CD14-positive monocyte (primary cell): ENCODE measurements around the gene PLA2G10. TPM values are rescaled to one million over a fixed set of nuclear protein-coding genes. Genes with fewer than 3 reads are reported as not detected.
A peak's percentile ranks its signal among the peaks of the same experiment; 100 is the strongest.
"Not testable (repeated sequence)": the region's sequence is repeated elsewhere in the genome, so short reads cannot be mapped to it uniquely, and the experiment has no call there.

Experiments
- DNase-seq, 3 donors: peaks; one replicate each; pipeline ENCODE4 v3.0.0-alpha.2; 2011 to 2022
- H2AFZ ChIP-seq: 2 replicates; pipeline ENCODE4 v1.6.0; 2012; ENCODE audit warnings: mild to moderate bottlenecking, low read depth, low read length, inconsistent platforms; ENCODE audit not compliant: insufficient read depth, poor library complexity, severe bottlenecking
- H3K27ac ChIP-seq, 2 donors: 1 replicate in 1 of 2; 2 replicates in 1 of 2; pipeline ENCODE4 v1.5.1; 2012 to 2013; ENCODE audit warnings: low read length in 2 of 2, control low read depth in 1 of 2, inconsistent platforms in 1 of 2, low read depth in 1 of 2, mild to moderate bottlenecking in 1 of 2
- H3K27me3 ChIP-seq, 2 donors: one replicate each; pipeline versions ENCODE4 v1.6.0 to v1.6.1; 2011 to 2013; ENCODE audit warnings: low read length in 2 of 2; ENCODE audit not compliant: control insufficient read depth in 2 of 2, insufficient read depth in 2 of 2
- H3K36me3 ChIP-seq, 2 donors: replicated peaks in 1 of 2; 1 replicate in 1 of 2; 2 replicates in 1 of 2; pipeline versions ENCODE4 v1.5.1 to v1.6.1; 2012 to 2013; ENCODE audit warnings: low read length in 2 of 2, control low read depth in 1 of 2, inconsistent platforms in 1 of 2, mild to moderate bottlenecking in 1 of 2; ENCODE audit not compliant: insufficient read depth in 2 of 2, control insufficient read depth in 1 of 2
- H3K4me1 ChIP-seq, 2 donors: 1 replicate in 1 of 2; 2 replicates in 1 of 2; pipeline versions ENCODE4 v1.5.1 to v1.6.1; 2012 to 2013; ENCODE audit warnings: low read length in 2 of 2, control low read depth in 1 of 2, inconsistent platforms in 1 of 2, mild to moderate bottlenecking in 1 of 2, moderate library complexity in 1 of 2; ENCODE audit not compliant: insufficient read depth in 2 of 2, control insufficient read depth in 1 of 2
- H3K4me2 ChIP-seq: replicated peaks from 2 replicates; pipeline ENCODE3; 2012; ENCODE audit warnings: low read length, moderate library complexity, mild to moderate bottlenecking; ENCODE audit not compliant: poor library complexity, severe bottlenecking; ENCODE audit errors: extremely low read depth
- H3K4me3 ChIP-seq, 3 experiments: fragments of 200-600 bp in 1 of 3; sonication (generic) in 1 of 3; replicated peaks in 1 of 3; 1 replicate in 2 of 3; 2 replicates in 1 of 3; pipeline ENCODE4 v1.5.1; 2011 to 2013; ENCODE audit warnings: low read length in 3 of 3, mild to moderate bottlenecking in 3 of 3, control low read depth in 2 of 3, low read depth in 2 of 3, inconsistent platforms in 1 of 3, moderate library complexity in 1 of 3
- H3K79me2 ChIP-seq: 2 replicates; pipeline ENCODE4 v1.6.0; 2012; ENCODE audit warnings: mild to moderate bottlenecking, control low read depth, inconsistent platforms, low read length, moderate library complexity; ENCODE audit not compliant: insufficient read depth
- H3K9ac ChIP-seq: 2 replicates; pipeline ENCODE4 v1.6.0; 2017; ENCODE audit warnings: low read length, mild to moderate bottlenecking; ENCODE audit not compliant: insufficient read depth, poor library complexity, severe bottlenecking
- H3K9me3 ChIP-seq, 2 donors: replicated peaks in 1 of 2; 1 replicate in 1 of 2; 2 replicates in 1 of 2; pipeline versions ENCODE4 v1.5.1 to v1.6.1; 2012 to 2013; ENCODE audit warnings: low read length in 2 of 2, control low read depth in 1 of 2; ENCODE audit not compliant: control insufficient read depth in 1 of 2, insufficient read depth in 1 of 2
- H4K20me1 ChIP-seq: 2 replicates; pipeline ENCODE4 v1.6.0; 2012; ENCODE audit warnings: mild to moderate bottlenecking, low read length, control low read depth, moderate library complexity; ENCODE audit not compliant: insufficient read depth
- H3K27ac Mint-ChIP-seq, 7 donors: one replicate each; pipeline ENCODE4 v1.8.0; 2020; ENCODE audit warnings: mild to moderate bottlenecking in 7 of 7, mixed read lengths in 7 of 7, moderate library complexity in 6 of 7, inconsistent platforms in 2 of 7
- H3K27me3 Mint-ChIP-seq, 3 donors: one replicate each; pipeline ENCODE4 v1.8.0; 2021 to 2022; ENCODE audit warnings: low read depth in 3 of 3, mild to moderate bottlenecking in 3 of 3, mixed read lengths in 3 of 3, moderate library complexity in 3 of 3, inconsistent platforms in 1 of 3
- H3K36me3 Mint-ChIP-seq, 2 donors: one replicate each; pipeline ENCODE4 v1.8.0; 2020; ENCODE audit warnings: mixed read lengths in 2 of 2, inconsistent platforms in 1 of 2, mild to moderate bottlenecking in 1 of 2
- H3K4me1 Mint-ChIP-seq: one replicate; pipeline ENCODE4 v1.8.0; 2020; ENCODE audit warnings: mild to moderate bottlenecking, mixed read lengths
- H3K4me3 Mint-ChIP-seq, 2 donors: one replicate each; pipeline ENCODE4 v1.8.0; 2020; ENCODE audit warnings: mild to moderate bottlenecking in 2 of 2, mixed read lengths in 2 of 2, moderate library complexity in 1 of 2
- H3K9me3 Mint-ChIP-seq, 7 donors: one replicate each; pipeline ENCODE4 v1.8.0; 2020 to 2022; ENCODE audit warnings: mixed read lengths in 7 of 7, mild to moderate bottlenecking in 6 of 7, moderate library complexity in 6 of 7, inconsistent platforms in 2 of 7
- WGBS: methylation state at CpG from one replicate; pipeline ENCODE4 v1.1.5; 2013; ENCODE audit warnings: missing lambda C conversion rate; ENCODE audit not compliant: insufficient coverage; 5-methylcytosine and 5-hydroxymethylcytosine counted together
- intact Hi-C, 2 donors: fragments of 100-400 bp; cut with micrococcal nuclease; formaldehyde crosslinking; loops; one replicate each; pipeline versions ENCODE4 v1.15.0 to v1.15.1; 2023
- polyA plus RNA-seq, 3 donors: library from polyadenylated mRNA; depleted of rRNA in 1 of 3; unstranded in 2 of 3; stranded (reverse) in 1 of 3; fragments of 300-500 nt in 2 of 3; fragments of >200 nt in 1 of 3; fragmentation: Illumina TruSeq in 2 of 3; gene quantifications; 1 replicate in 2 of 3; 2 replicates in 1 of 3; pipeline ENCODE4 v1.2.3, GENCODE V29; 2012 to 2021
- TF ChIP-seq, protein P1 (sequence below): fragments of 200-600 bp; IDR thresholded peaks from one replicate; pipeline ENCODE4 v1.8.0; 2022; ENCODE audit warnings: antibody characterized with exemption, mild to moderate bottlenecking

Gene PLA2G10
- polyA plus RNA-seq, 3 donors: not detected

DNA sequence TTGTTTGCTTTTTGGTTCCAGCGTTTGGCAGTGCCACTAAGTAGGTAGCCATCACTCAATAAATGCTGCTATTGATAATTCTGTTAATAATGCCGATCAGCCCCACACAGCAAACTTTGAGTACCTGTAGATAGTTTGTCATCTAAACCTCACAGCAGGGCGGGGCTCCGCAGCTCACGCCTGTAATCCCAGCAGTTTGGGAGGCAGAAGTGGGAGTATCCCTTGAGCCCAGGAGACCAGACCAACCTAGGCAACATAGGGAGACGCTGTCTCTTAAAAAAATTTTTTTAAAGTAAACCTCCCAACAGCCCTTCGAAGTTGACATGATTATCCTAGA, 59.8 kb downstream of the PLA2G10 start:
- no peak for DNase-seq
- Histone ChIP-seq H3K9me3 (no peaks in the 10 kb centered on the region), H4K20me1 (peaks cover 52% of the 10 kb centered on the region), H3K4me3 (peak overlapping the region in 1 of 3 experiments; percentile 95), H3K36me3 (peaks cover 8 to 24% of the 10 kb centered on the region in 2 donors), H3K27me3 (no peaks in the 10 kb centered on the region), H3K9ac (peak overlapping the region; percentile 95), H3K4me1 (peaks cover 31 to 39% of the 10 kb centered on the region in 2 donors), H3K79me2 (peaks cover 79% of the 10 kb centered on the region), H2AFZ (peak overlapping the region; percentile 74), H3K4me2 (peak overlapping the region; percentile 88), H3K27ac (peak overlapping the region in 1 of 2 donors; percentile 94)
- Mint-ChIP-seq H3K4me3 (peak overlapping the region; percentile 99), H3K27ac (peak overlapping the region in 6 of 7 donors; percentile 97 to 100 (median 97)), H3K27me3 (no peaks in the 10 kb centered on the region), H3K36me3 (peaks cover 8 to 30% of the 10 kb centered on the region in 2 donors), H3K9me3 (peaks cover 0 to 3% (median 0%) of the 10 kb centered on the region in 7 donors), H3K4me1 (peaks cover 36% of the 10 kb centered on the region)
- TF ChIP-seq, protein P1, sequence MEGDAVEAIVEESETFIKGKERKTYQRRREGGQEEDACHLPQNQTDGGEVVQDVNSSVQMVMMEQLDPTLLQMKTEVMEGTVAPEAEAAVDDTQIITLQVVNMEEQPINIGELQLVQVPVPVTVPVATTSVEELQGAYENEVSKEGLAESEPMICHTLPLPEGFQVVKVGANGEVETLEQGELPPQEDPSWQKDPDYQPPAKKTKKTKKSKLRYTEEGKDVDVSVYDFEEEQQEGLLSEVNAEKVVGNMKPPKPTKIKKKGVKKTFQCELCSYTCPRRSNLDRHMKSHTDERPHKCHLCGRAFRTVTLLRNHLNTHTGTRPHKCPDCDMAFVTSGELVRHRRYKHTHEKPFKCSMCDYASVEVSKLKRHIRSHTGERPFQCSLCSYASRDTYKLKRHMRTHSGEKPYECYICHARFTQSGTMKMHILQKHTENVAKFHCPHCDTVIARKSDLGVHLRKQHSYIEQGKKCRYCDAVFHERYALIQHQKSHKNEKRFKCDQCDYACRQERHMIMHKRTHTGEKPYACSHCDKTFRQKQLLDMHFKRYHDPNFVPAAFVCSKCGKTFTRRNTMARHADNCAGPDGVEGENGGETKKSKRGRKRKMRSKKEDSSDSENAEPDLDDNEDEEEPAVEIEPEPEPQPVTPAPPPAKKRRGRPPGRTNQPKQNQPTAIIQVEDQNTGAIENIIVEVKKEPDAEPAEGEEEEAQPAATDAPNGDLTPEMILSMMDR: no peak
- intact Hi-C loops: loop anchor here in 1 of 2 donors (5.0 to 10.0 kb wide), 3 partner anchors 712 to 1250 kb away; partner anchors contain the start of genes CEP20, ERCC4 and MARF1
- no CpG with 5 or more reads among the region's 7 CpGs for WGBS

DNA sequence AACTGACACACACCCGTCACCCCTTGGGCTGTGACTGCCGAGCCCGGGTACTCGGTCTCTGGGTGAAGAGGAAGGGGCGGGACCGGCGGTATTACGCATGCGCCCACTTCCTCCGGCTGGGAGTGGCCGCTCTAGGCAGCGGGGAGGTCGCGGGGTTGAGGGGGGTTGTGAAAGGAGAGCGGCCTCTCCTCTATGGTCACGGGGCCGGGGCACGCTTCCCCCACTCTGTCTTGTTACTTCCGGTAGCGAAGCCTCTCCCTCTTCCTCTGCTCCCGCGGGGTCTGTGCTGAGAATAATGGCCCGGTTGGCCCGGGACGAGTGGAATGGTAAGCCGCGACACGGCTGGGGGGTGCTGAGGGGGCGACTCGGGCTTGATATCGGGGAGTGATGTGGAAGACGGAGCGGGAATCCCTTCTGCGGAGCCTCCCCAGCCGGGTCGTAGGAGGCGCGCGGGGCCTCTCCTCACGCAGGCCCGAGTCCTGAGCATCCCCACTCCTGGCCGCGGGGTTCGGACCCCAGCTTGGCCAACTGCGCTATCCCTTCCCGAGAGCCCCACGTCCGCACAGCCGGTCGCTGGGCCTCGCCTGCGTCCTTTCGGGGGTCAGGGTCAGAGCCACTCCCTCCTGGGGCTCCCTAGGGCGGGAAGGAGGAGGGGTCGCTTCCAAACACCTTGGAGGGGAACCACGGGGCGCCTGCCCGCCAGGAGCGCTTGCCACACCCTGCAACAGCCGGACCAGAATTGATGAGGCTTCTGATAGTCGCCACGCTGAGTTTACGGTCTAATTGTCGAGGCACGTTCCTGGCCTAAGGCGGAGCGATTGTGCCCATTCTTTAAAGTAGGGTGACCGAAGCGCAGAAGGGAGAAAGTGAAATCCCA, 61.2 kb downstream of the PLA2G10 start, which contains the start of gene BFAR:
Gene BFAR, plus strand, starts transcription at position 259 of the 877 bp plus-strand sequence. CDS start 11,396 bp downstream, outside the sequence.
- Mint-ChIP-seq H3K4me1 (peaks cover 43% of the 10 kb centered on the region), H3K36me3 (peaks cover 5 to 18% of the 10 kb centered on the region in 2 donors), H3K9me3 (peaks cover 0 to 3% (median 0%) of the 10 kb centered on the region in 7 donors), H3K27ac (peak within 1 kb of the TSS; percentile 97 to 100 (median 97)), H3K4me3 (peak within 1 kb of the TSS; percentile 99), H3K27me3 (no peaks in the 10 kb centered on the region)
- Histone ChIP-seq H3K9ac (peak within 1 kb of the TSS; percentile 95), H4K20me1 (peaks cover 38% of the 10 kb centered on the region), H3K4me3 (peak within 1 kb of the TSS; percentile 65 to 95 (median 93)), H3K27ac (peak within 1 kb of the TSS; percentile 91 to 94), H3K4me1 (peaks cover 39 to 48% of the 10 kb centered on the region in 2 donors), H3K4me2 (peak within 1 kb of the TSS; percentile 88), H3K36me3 (peaks cover 2 to 18% of the 10 kb centered on the region in 2 donors), H3K9me3 (no peaks in the 10 kb centered on the region), H2AFZ (peak within 1 kb of the TSS; percentile 74), H3K79me2 (peaks cover 76% of the 10 kb centered on the region), H3K27me3 (no peaks in the 10 kb centered on the region)
- intact Hi-C loops: loop anchor here in 1 of 2 donors (5.0 to 10.0 kb wide), 3 partner anchors 711 to 1252 kb away; partner anchors contain the start of genes CEP20, ERCC4 and MARF1
- TF ChIP-seq, protein P1: no peak
- under 1% methylated on average over 58 of the region's 69 CpGs for WGBS
- peak; percentile 98 to 99 (median 99) for DNase-seq

DNA sequence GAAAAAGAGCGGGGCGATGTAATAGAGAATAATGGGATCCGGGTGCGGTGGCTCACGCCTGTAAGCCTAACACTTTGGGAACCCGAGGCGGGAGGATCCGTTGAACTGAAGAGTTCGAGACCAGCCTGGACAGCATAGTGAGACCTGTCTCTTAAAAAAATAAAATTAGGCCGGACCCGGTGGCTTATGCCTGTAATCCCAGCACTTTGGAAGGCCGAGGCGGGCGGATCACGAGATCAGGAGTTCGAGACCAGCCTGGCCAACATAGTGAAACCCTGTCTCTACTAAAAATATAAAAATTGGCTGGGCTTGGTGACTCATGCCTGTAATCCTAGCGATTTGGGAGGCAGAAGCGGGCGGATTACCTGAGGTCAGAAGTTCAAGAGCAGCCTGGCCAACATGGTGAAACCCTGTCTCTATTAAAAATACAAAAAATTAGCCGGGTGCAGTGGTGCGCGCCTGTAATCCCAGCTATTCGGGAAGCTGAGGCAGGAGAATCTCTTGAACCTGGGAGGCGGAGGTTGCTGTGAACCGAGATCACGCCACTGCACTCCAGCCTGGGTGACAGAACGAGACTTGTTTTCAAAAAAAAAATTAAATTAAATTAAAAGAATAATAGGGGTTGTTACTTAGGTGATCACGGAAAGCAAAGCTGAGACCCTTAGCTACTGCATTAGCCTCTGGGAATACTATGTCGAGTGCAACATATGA, 63.3 kb downstream of the PLA2G10 start:
- not testable (repeated sequence) for H3K27me3 ChIP-seq, H3K27me3 Mint-ChIP-seq, H3K9me3 Mint-ChIP-seq, H3K9me3 ChIP-seq
- peaks cover 38% of the 10 kb centered on the region for H3K4me1 Mint-ChIP-seq
- peak overlapping the region; percentile 84 to 93 for H3K27ac ChIP-seq
- H3K9ac ChIP-seq: peak overlapping the region; percentile 95
- peaks cover 56% of the 10 kb centered on the region for H3K79me2 ChIP-seq
- intact Hi-C loops: loop anchor here in 1 of 2 donors (5.0 to 10.0 kb wide), 3 partner anchors 708 to 1254 kb away; partner anchors contain the start of genes CEP20, ERCC4 and MARF1
- peaks cover 18% of the 10 kb centered on the region for H4K20me1 ChIP-seq
- peaks cover 19 to 21% of the 10 kb centered on the region in 2 donors for H3K36me3 Mint-ChIP-seq
- peak overlapping the region; percentile 84 for H3K4me2 ChIP-seq
- peaks cover 39 to 48% of the 10 kb centered on the region in 2 donors for H3K4me1 ChIP-seq
- H2AFZ ChIP-seq: peak overlapping the region; percentile 76
- H3K36me3 ChIP-seq: peaks cover 12 to 29% of the 10 kb centered on the region in 2 donors
- peak overlapping the region; percentile 97 to 100 (median 97) for H3K27ac Mint-ChIP-seq
- peak overlapping the region; percentile 82 to 83 for H3K4me3 Mint-ChIP-seq
- 74% methylated on average over 18 of the region's 29 CpGs for WGBS
- peak in 1 of 3 donors; percentile 3 for DNase-seq
- H3K4me3 ChIP-seq: peak overlapping the region; percentile 29 to 97 (median 83)
